H1 (cell line): ENCODE measurements around the gene TNNT3. TPM values are rescaled to one million over a fixed set of nuclear protein-coding genes. Genes with fewer than 3 reads are reported as not detected.

ENCODE experiments used
- BRCA1 ChIP-seq: IDR thresholded peaks from 2 replicates; pipeline ENCODE4 v1.6.1; 2012; ENCODE audit warnings: low read depth, low read length, improper control_type of control experiment
- CREB1 ChIP-seq: IDR thresholded peaks from 2 replicates; pipeline ENCODE4 v1.6.1; 2012; ENCODE audit warnings: inconsistent platforms
- GABPA ChIP-seq: IDR thresholded peaks from 2 replicates; pipeline ENCODE4 v1.6.1; 2011; ENCODE audit warnings: mild to moderate bottlenecking, low read length, moderate library complexity, borderline replicate concordance; ENCODE audit not compliant: insufficient read depth
- NANOG ChIP-seq: IDR thresholded peaks from 2 replicates; pipeline ENCODE4 v1.6.1; 2011; ENCODE audit warnings: low read length, low read depth, mild to moderate bottlenecking, inconsistent platforms; ENCODE audit not compliant: insufficient read depth, poor library complexity, severe bottlenecking
- SP2 ChIP-seq: IDR thresholded peaks from 2 replicates; pipeline ENCODE4 v1.6.1; 2012; ENCODE audit warnings: mild to moderate bottlenecking, low read length, inconsistent platforms
- TAF1 ChIP-seq: IDR thresholded peaks from 2 replicates; pipeline ENCODE4 v1.6.1; 2011; ENCODE audit warnings: mild to moderate bottlenecking, low read depth, low read length
- polyA plus RNA-seq, 7 experiments: library from polyadenylated mRNA; depleted of rRNA in 3 of 7; stranded (reverse) in 5 of 7; unstranded in 2 of 7; fragments of >200 nt in 5 of 7; fragments of 200-250 nt in 2 of 7; gene quantifications; 1 replicate in 5 of 7; 2 replicates in 1 of 7; 4 replicates in 1 of 7; pipeline versions ENCODE4 v1.2.1 to v1.2.3, GENCODE V29; 2011 to 2013; ENCODE audit warnings: missing spikeins in 2 of 7, mixed read lengths in 2 of 7
- total RNA-seq: library from RNA; stranded (reverse); fragmentation: NEBNext Ultra II Directional; extraction: Animal tissue kit (Norgen Biotek cat#: 25700); gene quantifications from 2 replicates; pipeline ENCODE4 v1.2.1, GENCODE V29; 2021
- TF ChIP-seq, protein P1 (sequence below): IDR thresholded peaks from 2 replicates; pipeline ENCODE4 v1.6.1; 2012; ENCODE audit warnings: inconsistent platforms

TNNT3 gene
- total and polyA plus RNA-seq, 2 of the 8 experiments (the other 6 are each of a cell fraction or from before 2014, with no cell fraction given): not detected

- TF ChIP-seq NANOG: no peak
- TF ChIP-seq, protein P1, sequence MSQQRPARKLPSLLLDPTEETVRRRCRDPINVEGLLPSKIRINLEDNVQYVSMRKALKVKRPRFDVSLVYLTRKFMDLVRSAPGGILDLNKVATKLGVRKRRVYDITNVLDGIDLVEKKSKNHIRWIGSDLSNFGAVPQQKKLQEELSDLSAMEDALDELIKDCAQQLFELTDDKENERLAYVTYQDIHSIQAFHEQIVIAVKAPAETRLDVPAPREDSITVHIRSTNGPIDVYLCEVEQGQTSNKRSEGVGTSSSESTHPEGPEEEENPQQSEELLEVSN: no peak
- no peak for TF ChIP-seq BRCA1
- TF ChIP-seq GABPA: no peak
- no peak for TF ChIP-seq CREB1
- no peak for TF ChIP-seq SP2
- TF ChIP-seq TAF1: no peak
Observed at GRCh38 chr11:1975185-1975584, 55.7 kb downstream of the TNNT3 start (continued).
